Stimulated activated CD8-positive, alpha-beta memory T cell treated with anti-CD3 and anti-CD28 coated beads, Interleukin-12 subunit alpha, Interleukin-12 subunit beta, amount 100 ng/mL, for 24 hours (primary cell): ENCODE results near the gene PCLO.
"Not testable (repeated sequence)": the region's sequence is repeated elsewhere in the genome, so short reads cannot be mapped to it uniquely, and the experiment has no call there.

Source experiments
- DNase-seq: peaks from one replicate; pipeline ENCODE4 v3.0.0-alpha.2; 2020; ENCODE audit errors: extremely low read depth

The PCLO gene

DNA sequence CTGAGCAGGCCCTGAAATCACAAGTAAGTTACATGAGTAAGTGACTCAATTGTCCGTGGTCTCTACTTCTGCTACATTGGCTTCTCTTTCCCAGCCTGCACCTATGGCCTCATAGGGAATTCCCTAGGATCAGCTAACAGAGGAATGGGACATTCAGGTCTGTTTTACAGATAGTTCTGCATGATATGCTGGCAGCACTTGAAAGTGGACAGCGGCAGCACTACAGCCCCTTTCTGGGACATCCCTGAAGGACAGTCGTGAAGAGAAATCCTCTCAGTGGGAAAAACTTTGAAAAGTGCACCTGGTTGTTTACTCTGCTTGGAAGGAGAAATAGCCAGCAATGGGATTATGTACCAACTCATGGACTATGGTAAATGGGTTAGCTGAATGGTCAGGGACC is 426.1 kb downstream of the PCLO start:
- no peak for DNase-seq

DNA sequence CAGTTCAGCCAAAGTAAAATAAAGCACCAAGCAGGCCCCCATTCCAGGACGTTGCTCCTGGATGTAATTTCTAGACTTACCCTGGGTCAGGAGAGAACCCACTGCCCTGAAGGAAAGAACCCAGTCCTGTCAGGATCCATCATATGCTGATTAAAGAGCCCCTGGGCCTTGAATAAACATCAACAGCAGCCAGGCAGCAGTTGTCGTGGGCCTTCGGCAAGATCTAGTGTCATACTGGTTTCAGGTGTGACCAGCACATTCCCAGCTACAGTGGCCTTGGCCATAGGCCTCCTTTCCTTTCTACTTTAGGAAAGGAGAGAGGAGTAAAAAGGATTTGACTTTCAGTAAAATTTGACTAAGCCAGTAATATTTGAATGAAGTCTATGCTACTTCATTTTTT is 430.0 kb downstream of the PCLO start:
- DNase-seq, result no peak

DNA sequence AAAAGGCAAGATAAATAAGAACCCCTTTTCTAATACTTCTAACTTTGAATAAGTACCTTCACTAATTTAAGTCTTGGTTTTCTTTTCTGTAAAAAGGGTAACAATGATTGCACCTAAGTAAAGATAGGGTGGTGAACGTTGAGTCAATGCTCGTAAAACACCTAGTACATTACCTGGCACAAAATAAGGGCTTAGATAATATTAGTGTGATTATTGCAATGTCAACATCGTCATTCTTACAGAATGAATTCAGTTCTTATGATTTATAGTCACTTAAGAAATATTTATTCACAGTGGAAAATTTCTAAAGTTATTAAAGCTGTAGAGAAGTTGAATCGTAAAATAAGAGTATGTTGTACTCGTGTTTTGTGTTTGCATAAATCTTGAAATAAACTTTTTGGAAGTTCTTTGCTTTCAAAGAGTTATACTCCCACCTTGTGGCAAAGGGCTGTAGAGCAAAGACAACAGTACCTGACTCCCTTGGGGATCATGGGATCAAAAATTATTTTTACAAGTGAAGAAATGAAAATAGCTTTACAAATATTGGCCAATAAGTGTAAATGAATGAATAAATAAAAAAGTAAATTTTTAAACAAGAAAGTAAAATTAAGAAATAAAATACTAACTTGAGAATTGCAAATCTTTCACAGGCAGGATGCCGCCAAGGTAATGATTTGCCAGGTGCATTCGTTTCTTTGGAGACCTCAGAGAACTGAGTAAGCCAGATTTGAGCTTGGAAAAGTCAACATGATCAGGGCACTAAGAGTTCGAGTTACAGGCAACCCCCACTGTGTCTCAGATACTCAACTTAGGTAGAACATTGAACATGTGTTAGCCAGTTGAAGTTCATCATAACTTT is 433.3 kb downstream of the PCLO start:
- DNase-seq, result no peak

DNA sequence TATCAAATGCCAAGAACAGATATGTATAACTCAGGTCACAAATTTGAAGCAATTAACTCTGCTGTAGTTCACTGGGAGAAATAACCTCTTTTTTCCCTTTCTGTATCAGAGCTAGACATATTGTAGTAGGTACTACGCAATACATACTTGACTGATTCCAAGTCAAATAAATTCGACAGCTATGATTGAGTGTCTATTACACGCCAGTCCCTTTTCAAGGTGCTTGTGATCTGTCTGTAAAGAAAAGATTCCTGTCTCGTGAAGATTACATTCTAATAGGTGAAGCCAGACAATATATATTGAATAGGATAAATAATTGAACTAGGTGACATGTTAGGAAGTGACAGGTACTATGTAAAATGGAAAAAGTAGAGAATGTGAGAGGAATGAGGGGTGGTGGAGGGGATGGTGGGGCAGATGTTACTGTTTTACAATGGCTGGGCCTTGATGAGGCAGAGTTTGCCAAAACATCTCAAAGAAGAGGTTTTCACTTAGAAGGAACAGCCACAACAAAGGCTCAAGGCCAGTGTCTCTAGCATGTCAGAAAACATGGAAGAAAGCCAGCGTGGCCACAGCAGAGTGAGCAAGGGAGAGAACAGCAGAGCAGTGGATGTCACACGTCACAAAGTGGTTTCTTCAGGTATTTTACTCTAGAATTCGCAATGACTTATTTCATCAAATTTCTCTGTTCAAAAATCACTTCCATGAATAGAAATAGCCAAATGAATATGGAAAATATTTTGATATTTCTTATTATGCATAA is 436.5 kb downstream of the PCLO start:
- no peak for DNase-seq

DNA sequence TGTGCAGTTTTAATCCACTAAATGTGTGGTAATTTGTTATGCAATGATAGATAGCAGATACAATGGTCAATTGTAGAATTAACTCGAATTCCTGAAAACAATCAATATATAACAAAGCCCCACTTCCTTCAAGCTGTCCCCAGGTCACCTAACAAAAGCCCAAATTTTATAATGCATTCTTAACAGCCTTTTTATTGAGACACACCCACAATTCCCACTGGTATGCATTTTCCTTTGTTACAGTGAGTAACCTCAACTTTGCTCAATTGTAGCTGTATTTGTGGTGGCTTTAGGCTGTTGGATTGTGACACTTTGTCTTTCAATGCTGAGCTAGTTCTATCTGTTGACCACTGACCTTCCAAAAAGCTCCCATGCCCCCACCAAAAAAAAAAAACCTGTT is 439.3 kb downstream of the PCLO start:
- no peak for DNase-seq

DNA sequence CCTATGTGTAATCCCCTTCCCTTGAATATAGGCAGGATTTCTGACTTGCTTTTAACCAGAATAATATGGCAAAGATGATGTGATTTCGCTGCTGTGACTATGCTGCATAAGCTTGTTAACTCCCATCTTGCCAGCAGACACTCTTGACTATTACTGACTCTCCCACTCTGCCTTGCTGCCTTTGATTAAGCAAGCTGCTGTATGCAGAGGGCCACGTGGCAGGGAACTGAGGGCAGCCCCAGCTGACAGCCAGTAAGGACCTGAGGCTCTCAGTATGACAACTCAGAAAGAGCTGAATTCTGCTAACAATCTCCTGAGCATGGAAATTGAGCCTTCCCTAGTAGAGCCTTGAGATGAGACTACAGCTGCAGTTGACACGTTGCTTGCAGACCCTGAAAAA is 439.7 kb downstream of the PCLO start:
- DNase-seq, result no peak

DNA sequence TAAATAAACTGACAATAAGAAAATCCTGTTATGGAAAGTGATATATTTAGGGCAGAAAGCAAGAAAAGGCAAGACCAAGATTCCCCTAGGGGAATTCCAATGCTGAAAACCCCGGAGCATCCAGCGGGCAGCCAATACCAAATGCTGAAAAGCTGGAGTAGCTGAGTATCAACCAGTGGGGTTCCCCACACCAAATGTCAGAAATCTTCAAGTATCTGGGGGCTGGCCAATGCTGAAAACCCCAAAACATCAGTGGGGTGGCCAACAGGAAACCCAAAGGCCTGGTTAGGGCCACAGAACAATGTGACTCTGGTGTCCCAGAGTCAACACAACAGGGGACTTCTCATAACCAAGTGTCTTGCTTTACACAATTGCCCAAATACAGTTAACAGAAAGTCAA is 447.3 kb downstream of the PCLO start:
- no peak for DNase-seq

DNA sequence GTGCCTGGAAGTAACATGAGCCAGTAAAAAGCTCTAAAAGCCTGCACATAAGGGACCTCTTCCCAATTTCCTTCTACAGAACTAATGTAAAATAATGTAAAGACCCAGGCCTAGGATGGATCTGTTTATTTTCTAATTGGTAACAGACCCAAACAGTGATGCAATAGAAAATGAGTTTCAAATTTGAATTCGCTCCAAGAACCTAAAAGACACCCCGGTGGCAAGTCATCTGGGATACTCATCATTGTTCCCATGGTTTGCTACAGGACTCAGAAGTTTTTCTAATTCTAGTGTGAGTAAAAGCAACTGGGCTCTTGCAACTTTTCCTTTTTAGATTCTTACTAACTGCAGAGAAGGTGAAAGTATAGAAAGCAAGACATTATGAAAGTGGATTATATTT is 447.8 kb downstream of the PCLO start:
- DNase-seq, result no peak

DNA sequence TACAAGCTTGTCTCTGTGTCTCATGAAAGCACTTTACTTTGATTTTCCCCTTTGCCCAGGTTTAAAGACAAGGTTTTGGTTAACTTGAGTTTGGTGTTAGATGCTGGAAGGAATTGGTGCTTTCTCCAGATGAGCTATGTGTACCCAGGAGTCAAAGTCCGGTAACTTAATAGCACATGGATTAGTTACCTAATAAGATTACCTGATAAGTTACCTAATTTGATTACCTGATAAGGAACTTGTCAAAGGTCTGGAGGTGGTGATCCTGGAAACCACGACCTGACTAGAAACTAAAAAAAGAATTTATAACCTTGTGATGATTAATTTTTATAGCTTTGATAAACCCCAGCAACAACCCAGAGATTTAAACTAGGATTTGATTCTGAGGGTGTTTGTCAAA is 449.2 kb downstream of the PCLO start:
- no peak for DNase-seq

DNA sequence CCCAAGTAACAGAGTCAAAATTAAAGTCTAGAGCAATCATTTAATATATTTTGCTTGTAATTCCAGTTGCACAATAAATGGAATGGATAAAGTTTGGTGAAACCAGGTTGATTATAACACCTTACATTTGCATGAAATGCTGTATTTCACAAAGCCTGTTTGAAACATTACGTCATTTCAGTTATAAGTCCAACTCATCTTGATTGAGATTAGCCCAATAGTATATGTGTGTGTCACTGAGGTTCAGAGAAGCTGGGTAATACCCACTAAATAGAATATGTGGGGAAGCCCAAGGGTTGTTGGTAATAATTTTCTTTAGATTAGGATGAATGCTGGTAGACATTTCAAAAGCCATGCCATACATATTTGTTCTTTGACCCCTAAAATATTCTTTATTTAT is 456.3 kb downstream of the PCLO start:
- not testable (repeated sequence) for DNase-seq

DNA sequence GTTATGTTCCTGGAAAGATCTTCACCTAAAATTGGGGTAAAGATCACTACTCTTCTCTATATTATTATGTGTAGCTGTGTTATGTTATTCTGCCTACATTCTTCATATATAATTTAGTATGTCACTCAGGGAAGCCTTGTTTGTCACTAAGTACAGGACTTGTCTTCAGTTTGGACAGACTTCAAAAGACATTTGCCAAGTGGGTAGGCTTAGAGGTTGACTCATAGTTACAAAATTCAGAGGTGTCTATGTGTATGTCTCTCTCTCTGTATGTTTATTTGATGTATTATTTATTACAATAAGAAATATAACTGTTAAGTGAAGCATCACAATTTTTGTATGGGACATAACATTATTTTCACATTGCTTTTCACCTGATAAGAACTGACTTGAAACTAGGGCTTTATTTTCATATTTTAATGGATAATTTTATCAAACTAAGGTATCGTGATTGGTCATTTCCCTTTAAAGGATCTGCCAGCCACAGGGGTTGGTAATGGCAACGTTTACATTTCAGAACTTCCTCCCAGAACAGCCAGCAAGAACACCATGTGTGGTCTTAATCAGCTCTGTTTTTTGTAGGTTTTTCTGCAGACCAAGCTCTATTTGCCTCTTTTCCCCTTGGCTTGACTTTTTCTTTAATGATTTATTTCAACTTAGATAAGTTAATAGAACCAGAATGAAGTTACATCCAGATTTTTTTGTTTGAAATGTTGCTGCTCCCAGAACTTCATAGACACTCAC is 457.0 kb downstream of the PCLO start:
- DNase-seq, result no peak

DNA sequence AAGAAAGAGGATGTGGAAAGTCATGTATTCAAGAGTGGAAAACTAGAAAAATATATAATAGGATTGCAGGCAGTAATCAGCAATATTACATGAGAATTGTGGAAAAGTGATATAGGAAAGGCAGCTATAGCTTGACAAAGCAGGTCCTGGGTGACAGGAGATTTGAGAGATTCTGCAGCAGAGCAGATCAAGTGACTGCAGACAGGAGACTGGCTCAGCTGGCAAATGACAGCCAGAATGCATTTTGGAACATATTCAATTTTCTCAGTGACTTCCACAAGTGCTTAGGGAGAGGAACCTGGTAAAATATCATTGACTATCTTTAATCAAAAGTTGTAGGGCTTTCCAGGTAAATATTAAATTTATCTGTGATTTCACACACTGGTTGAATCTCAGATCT is 458.6 kb downstream of the PCLO start:
- no peak for DNase-seq
